Measurements from ENCODE around the gene C1orf210.

Gene C1orf210

GRCh38 chr1:43237121-43237520 lies 48.3 kb downstream of the C1orf210 start:
- TF ChIP-seq EZH2phosphoT487 (IDR thresholded peaks at IDR 0.05; ENCODE audit: borderline replicate concordance) (no peak), CTCF (conservative IDR thresholded peaks at IDR 0.05; ENCODE audit: low read length) (no peak)
- Histone ChIP-seq H3K4me2 (ENCODE audit: low read depth, low read length, poor library complexity, severe bottlenecking) (no peak overlapping the region), H3K9me3 (ENCODE audit: insufficient read depth, low read depth, low read length) (no peaks in the 10 kb centered on the region), H3K79me2 (ENCODE audit: insufficient read depth, low read length) (no peaks in the 10 kb centered on the region), H2AFZ (ENCODE audit: low read length) (no peak overlapping the region), H3K27me3 (ENCODE audit: insufficient read depth, low read length, poor library complexity, severe bottlenecking) (no peaks in the 10 kb centered on the region), H3K9ac (ENCODE audit: low read depth, low read length, poor library complexity, severe bottlenecking) (no peak overlapping the region), H3K4me1 (ENCODE audit: insufficient read depth, low read length, poor library complexity, severe bottlenecking) (no peaks in the 10 kb centered on the region), H3F3A (ENCODE audit: low read depth) (no peaks in the 10 kb centered on the region), H3K4me3 (ENCODE audit: low read length, poor library complexity, severe bottlenecking) (no peak overlapping the region), H3K36me3 (ENCODE audit: insufficient read depth, low read length) (no peaks in the 10 kb centered on the region), H4K20me1 (ENCODE audit: insufficient read depth, low read length, poor library complexity, severe bottlenecking) (no peaks in the 10 kb centered on the region), H3K9me2 (replicated peaks; ENCODE audit: low read depth, low read length) (no peaks in the 10 kb centered on the region)

DNA sequence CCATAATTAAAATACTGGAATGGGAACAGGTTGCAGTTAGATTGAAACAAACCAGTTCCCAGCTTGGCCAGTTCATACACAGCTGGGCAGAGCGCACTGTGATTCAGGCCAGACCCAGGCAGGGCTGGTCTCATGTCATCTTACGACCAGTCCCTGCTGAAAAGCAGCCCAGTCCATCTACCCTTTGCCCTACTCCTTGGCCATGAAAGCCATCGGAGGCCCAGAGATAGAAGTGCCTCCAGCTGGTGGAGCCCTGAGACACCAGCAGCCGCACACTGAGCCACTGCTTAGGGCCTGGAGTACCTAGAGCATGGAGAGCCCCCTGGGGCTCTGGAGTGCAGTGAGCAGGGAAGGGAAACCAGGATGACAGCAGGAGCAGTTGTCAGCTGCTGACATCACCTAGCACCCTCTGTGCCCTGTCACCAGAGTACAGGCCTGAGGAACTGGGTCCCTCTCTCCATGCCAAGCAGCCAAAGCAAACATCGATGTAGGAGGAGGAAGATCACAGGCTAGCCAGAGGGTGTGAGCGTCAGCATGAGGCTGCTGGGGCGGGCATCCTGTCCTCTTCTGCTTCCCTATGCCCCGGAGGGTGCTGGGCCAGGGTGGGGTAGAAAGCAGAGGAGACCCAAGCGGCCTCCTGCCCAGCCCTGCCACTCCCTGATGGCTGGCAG lies 49.8 kb downstream of the C1orf210 start:
- no peak overlapping the region for H3K4me2 ChIP-seq (ENCODE audit: low read depth, low read length, poor library complexity, severe bottlenecking)
- no peaks in the 10 kb centered on the region for H3K27me3 ChIP-seq (ENCODE audit: insufficient read depth, low read length, poor library complexity, severe bottlenecking)
- H3K9me3 ChIP-seq (ENCODE audit: insufficient read depth, low read depth, low read length): no peaks in the 10 kb centered on the region
- H3K9ac ChIP-seq (ENCODE audit: low read depth, low read length, poor library complexity, severe bottlenecking): no peak overlapping the region
- no peaks in the 10 kb centered on the region for H3K9me2 ChIP-seq (replicated peaks; ENCODE audit: low read depth, low read length)
- H3F3A ChIP-seq (ENCODE audit: low read depth): no peaks in the 10 kb centered on the region
- H3K36me3 ChIP-seq (ENCODE audit: insufficient read depth, low read length): no peaks in the 10 kb centered on the region
- no peak overlapping the region for H3K4me3 ChIP-seq (ENCODE audit: low read length, poor library complexity, severe bottlenecking)
- TF ChIP-seq EZH2phosphoT487 (IDR thresholded peaks at IDR 0.05; ENCODE audit: borderline replicate concordance) (no peak), CTCF (conservative IDR thresholded peaks at IDR 0.05; ENCODE audit: low read length) (no peak)
- no peaks in the 10 kb centered on the region for H3K4me1 ChIP-seq (ENCODE audit: insufficient read depth, low read length, poor library complexity, severe bottlenecking)
- H4K20me1 ChIP-seq (ENCODE audit: insufficient read depth, low read length, poor library complexity, severe bottlenecking): no peaks in the 10 kb centered on the region
- no peak overlapping the region for H2AFZ ChIP-seq (ENCODE audit: low read length)
- H3K79me2 ChIP-seq (ENCODE audit: insufficient read depth, low read length): no peaks in the 10 kb centered on the region

DNA sequence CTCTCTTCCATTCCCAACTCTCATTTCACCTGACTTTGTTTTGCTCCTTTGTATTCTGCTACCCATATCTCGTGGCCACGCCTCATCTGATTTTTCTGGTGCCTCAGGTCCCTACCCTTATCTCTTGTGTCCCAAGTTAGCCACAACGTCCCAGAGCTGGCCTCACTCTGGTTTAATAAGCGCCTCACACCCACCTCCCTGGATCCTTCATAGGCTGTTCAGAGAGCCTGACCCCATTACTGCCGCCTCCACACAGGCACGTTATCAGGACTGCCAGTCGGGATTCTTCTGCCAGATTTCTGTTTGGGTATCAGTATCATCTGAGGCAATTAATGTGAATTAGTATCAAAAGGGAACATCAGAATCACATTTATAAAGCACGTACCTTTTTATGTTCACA lies 50.3 kb downstream of the C1orf210 start:
- Histone ChIP-seq H3K36me3 (ENCODE audit: insufficient read depth, low read length) (no peaks in the 10 kb centered on the region), H3K9ac (ENCODE audit: low read depth, low read length, poor library complexity, severe bottlenecking) (no peak overlapping the region), H3F3A (ENCODE audit: low read depth) (no peaks in the 10 kb centered on the region), H3K9me3 (ENCODE audit: insufficient read depth, low read depth, low read length) (no peaks in the 10 kb centered on the region), H3K27me3 (ENCODE audit: insufficient read depth, low read length, poor library complexity, severe bottlenecking) (no peaks in the 10 kb centered on the region), H4K20me1 (ENCODE audit: insufficient read depth, low read length, poor library complexity, severe bottlenecking) (no peaks in the 10 kb centered on the region), H3K4me2 (ENCODE audit: low read depth, low read length, poor library complexity, severe bottlenecking) (no peak overlapping the region), H3K9me2 (replicated peaks; ENCODE audit: low read depth, low read length) (no peaks in the 10 kb centered on the region), H3K4me1 (ENCODE audit: insufficient read depth, low read length, poor library complexity, severe bottlenecking) (no peaks in the 10 kb centered on the region), H3K79me2 (ENCODE audit: insufficient read depth, low read length) (no peaks in the 10 kb centered on the region), H3K4me3 (ENCODE audit: low read length, poor library complexity, severe bottlenecking) (no peak overlapping the region), H2AFZ (ENCODE audit: low read length) (no peak overlapping the region)
- TF ChIP-seq CTCF (conservative IDR thresholded peaks at IDR 0.05; ENCODE audit: low read length) (no peak), EZH2phosphoT487 (IDR thresholded peaks at IDR 0.05; ENCODE audit: borderline replicate concordance) (no peak)

Measured in Loucy (cell line).